HG02798 (cell line): ENCODE results near the gene NMBR.
"Not testable (repeated sequence)": the region's sequence is repeated elsewhere in the genome, so short reads cannot be mapped to it uniquely, and the experiment has no call there.

ENCODE experiments used
- ATAC-seq: cut with Tn5 transposase; IDR thresholded peaks from one replicate; pipeline ENCODE4 v1.9.1; 2021; ENCODE audit warnings: mild to moderate bottlenecking; ENCODE audit not compliant: unreplicated experiment, poor library complexity

NMBR gene

GRCh38 chr6:142155895-142156757, 9.2 kb upstream of the NMBR start:
- peak; percentile 48 for ATAC-seq

- ATAC-seq = no peak
Measured at GRCh38 chr6:142155091-142155490, 8.2 kb upstream of the NMBR start.

- no peak for ATAC-seq
Measured at GRCh38 chr6:142154336-142154735, 7.4 kb upstream of the NMBR start.

- no peak for ATAC-seq
Measured at GRCh38 chr6:142153196-142153595, 6.3 kb upstream of the NMBR start.

- no peak for ATAC-seq
Measured at GRCh38 chr6:142152746-142153145, 5.8 kb upstream of the NMBR start.

GRCh38 chr6:142141531-142141930, 5.4 kb downstream of the NMBR start:
- ATAC-seq = not testable (repeated sequence)

GRCh38 chr6:142138876-142139275, 8.0 kb downstream of the NMBR start:
- ATAC-seq = no peak

GRCh38 chr6:142132625-142133024, 14.3 kb downstream of the NMBR start, which contains the start of gene GJE1:
Gene GJE1, plus strand, starts transcription at chr6:142132925. Its CDS starts 234 bp downstream, at chr6:142133159.
- no peak for ATAC-seq

- no peak for ATAC-seq
Measured at GRCh38 chr6:142130814-142131213, 16.1 kb downstream of the NMBR start.

- ATAC-seq = no peak
Measured at GRCh38 chr6:142121342-142121741, 25.6 kb downstream of the NMBR start.

GRCh38 chr6:142118925-142119324, 28.0 kb downstream of the NMBR start:
- no peak for ATAC-seq

GRCh38 chr6:142118328-142118727, 28.6 kb downstream of the NMBR start:
- ATAC-seq = no peak

- no peak for ATAC-seq
Measured at GRCh38 chr6:142117366-142117765, 29.6 kb downstream of the NMBR start.

- ATAC-seq = no peak
Measured at GRCh38 chr6:142112451-142113061, 34.4 kb downstream of the NMBR start.

- not testable (repeated sequence) for ATAC-seq
Measured at GRCh38 chr6:142110820-142111219, 36.1 kb downstream of the NMBR start.

- not testable (repeated sequence) for ATAC-seq
Measured at GRCh38 chr6:142104820-142105219, 42.1 kb downstream of the NMBR start.

- no peak for ATAC-seq
Measured at GRCh38 chr6:142088858-142089216, 58.1 kb downstream of the NMBR start.

- no peak for ATAC-seq
Measured at GRCh38 chr6:142087950-142088857, 58.7 kb downstream of the NMBR start.

- ATAC-seq = no peak
Measured at GRCh38 chr6:142079130-142079529, 67.8 kb downstream of the NMBR start.

GRCh38 chr6:142075516-142076101, 71.3 kb downstream of the NMBR start:
- ATAC-seq = no peak
